T-helper 2 cell treated with Interferon-gamma antibody and Interleukin-4, amounts not matched to agents 5 μg/mL and 100 μg/mL, for 36 hours (primary cell): ENCODE measurements around the gene PRELID2.
"Not testable (repeated sequence)": the region's sequence is repeated elsewhere in the genome, so short reads cannot be mapped to it uniquely, and the experiment has no call there.

Experiments
- DNase-seq: peaks from one replicate; pipeline ENCODE4 v3.0.0; 2021; ENCODE audit warnings: low spot score
- H3K27ac Mint-ChIP-seq: one replicate; pipeline ENCODE4 v1.8.0; 2021; ENCODE audit warnings: mild to moderate bottlenecking, mixed read lengths
- H3K27me3 Mint-ChIP-seq: one replicate; pipeline ENCODE4 v1.8.0; 2021; ENCODE audit warnings: low read depth, mixed read lengths
- H3K36me3 Mint-ChIP-seq: one replicate; pipeline ENCODE4 v1.8.0; 2021; ENCODE audit warnings: low read depth, mixed read lengths
- H3K4me1 Mint-ChIP-seq: one replicate; pipeline ENCODE4 v1.8.0; 2021; ENCODE audit warnings: low read depth, mixed read lengths
- H3K4me3 Mint-ChIP-seq: one replicate; pipeline ENCODE4 v1.8.0; 2022; ENCODE audit warnings: mild to moderate bottlenecking, moderate library complexity, mixed read lengths
- H3K9me3 Mint-ChIP-seq: one replicate; pipeline ENCODE4 v1.8.0; 2021; ENCODE audit warnings: mixed read lengths

Gene PRELID2

GRCh38 chr5:145834917-145835847 lies at the start of gene PRELID2:
PRELID2 (minus strand) TSS chr5:145835342; CDS start chr5:145835251, 91 bp downstream.
- peak; percentile 82 for DNase-seq
- Mint-ChIP-seq H3K27ac (no peak within 1 kb of the TSS), H3K36me3 (no peaks in the 10 kb centered on the region), H3K9me3 (no peaks in the 10 kb centered on the region), H3K27me3 (peaks cover 13% of the 10 kb centered on the region), H3K4me3 (peak within 1 kb of the TSS; percentile 76), H3K4me1 (peaks cover 20% of the 10 kb centered on the region)

GRCh38 chr5:145874765-145875164 lies 39.6 kb upstream of the PRELID2 start:
- Mint-ChIP-seq H3K9me3 (no peaks in the 10 kb centered on the region), H3K27ac (no peak overlapping the region), H3K4me3 (no peak overlapping the region), H3K36me3 (no peaks in the 10 kb centered on the region), H3K4me1 (no peaks in the 10 kb centered on the region), H3K27me3 (peaks cover 5% of the 10 kb centered on the region)
- DNase-seq, result no peak

- no peaks in the 10 kb centered on the region for H3K4me1 Mint-ChIP-seq
- H3K27me3 Mint-ChIP-seq, result peaks cover 8% of the 10 kb centered on the region
- H3K9me3 Mint-ChIP-seq, result no peaks in the 10 kb centered on the region
- DNase-seq, result no peak
- no peak within 1 kb of the TSS for H3K4me3 Mint-ChIP-seq
- no peak within 1 kb of the TSS for H3K27ac Mint-ChIP-seq
- no peaks in the 10 kb centered on the region for H3K36me3 Mint-ChIP-seq
Measured at GRCh38 chr5:145872914-145873313, 37.8 kb upstream of the PRELID2 start, which contains the start of gene GRXCR2. GRXCR2 (minus strand) TSS chr5:145873014; CDS start chr5:145872968, 46 bp downstream.

GRCh38 chr5:145872486-145872885 lies 37.3 kb upstream of the PRELID2 start:
- Mint-ChIP-seq H3K27me3 (peaks cover 8% of the 10 kb centered on the region), H3K9me3 (no peaks in the 10 kb centered on the region), H3K27ac (no peak overlapping the region), H3K4me3 (no peak overlapping the region), H3K36me3 (no peaks in the 10 kb centered on the region), H3K4me1 (no peaks in the 10 kb centered on the region)
- no peak for DNase-seq

- Mint-ChIP-seq H3K27ac (no peak overlapping the region), H3K9me3 (no peaks in the 10 kb centered on the region), H3K4me1 (no peaks in the 10 kb centered on the region), H3K4me3 (no peak overlapping the region), H3K36me3 (no peaks in the 10 kb centered on the region), H3K27me3 (peaks cover 7% of the 10 kb centered on the region)
- no peak for DNase-seq
Measured at GRCh38 chr5:145869753-145870152, 34.6 kb upstream of the PRELID2 start.

GRCh38 chr5:145867806-145868205 lies 32.7 kb upstream of the PRELID2 start:
- H3K9me3 Mint-ChIP-seq, result no peaks in the 10 kb centered on the region
- H3K4me3 Mint-ChIP-seq, result no peak overlapping the region
- H3K27me3 Mint-ChIP-seq, result peaks cover 10% of the 10 kb centered on the region
- no peaks in the 10 kb centered on the region for H3K4me1 Mint-ChIP-seq
- no peak overlapping the region for H3K27ac Mint-ChIP-seq
- no peaks in the 10 kb centered on the region for H3K36me3 Mint-ChIP-seq
- DNase-seq, result no peak

- not testable (repeated sequence) for H3K4me1 Mint-ChIP-seq, DNase-seq, H3K27ac Mint-ChIP-seq, H3K36me3 Mint-ChIP-seq, H3K9me3 Mint-ChIP-seq, H3K4me3 Mint-ChIP-seq
- H3K27me3 Mint-ChIP-seq, result peaks cover 17% of the 10 kb centered on the region
Measured at GRCh38 chr5:145864432-145864831, 29.3 kb upstream of the PRELID2 start.

- no peak for DNase-seq
- no peaks in the 10 kb centered on the region for H3K36me3 Mint-ChIP-seq
- no peak overlapping the region for H3K4me3 Mint-ChIP-seq
- H3K27me3 Mint-ChIP-seq, result peaks cover 14% of the 10 kb centered on the region
- H3K4me1 Mint-ChIP-seq, result no peaks in the 10 kb centered on the region
- no peaks in the 10 kb centered on the region for H3K9me3 Mint-ChIP-seq
- H3K27ac Mint-ChIP-seq, result no peak overlapping the region
Measured at GRCh38 chr5:145863003-145863402, 27.9 kb upstream of the PRELID2 start.

- Mint-ChIP-seq H3K27ac (no peak overlapping the region), H3K27me3 (peaks cover 17% of the 10 kb centered on the region), H3K36me3 (no peaks in the 10 kb centered on the region), H3K4me1 (peaks cover 4% of the 10 kb centered on the region), H3K9me3 (no peaks in the 10 kb centered on the region), H3K4me3 (no peak overlapping the region)
- no peak for DNase-seq
Measured at GRCh38 chr5:145859897-145860296, 24.8 kb upstream of the PRELID2 start.

GRCh38 chr5:145859453-145859852 lies 24.3 kb upstream of the PRELID2 start:
- Mint-ChIP-seq H3K4me3 (no peak overlapping the region), H3K27me3 (peaks cover 17% of the 10 kb centered on the region), H3K4me1 (peaks cover 8% of the 10 kb centered on the region), H3K27ac (no peak overlapping the region), H3K36me3 (no peaks in the 10 kb centered on the region), H3K9me3 (no peaks in the 10 kb centered on the region)
- no peak for DNase-seq

GRCh38 chr5:145858959-145859358 lies 23.8 kb upstream of the PRELID2 start:
- no peak overlapping the region for H3K27ac Mint-ChIP-seq
- H3K27me3 Mint-ChIP-seq, result peaks cover 17% of the 10 kb centered on the region
- H3K36me3 Mint-ChIP-seq, result no peaks in the 10 kb centered on the region
- no peak for DNase-seq
- no peaks in the 10 kb centered on the region for H3K9me3 Mint-ChIP-seq
- peaks cover 8% of the 10 kb centered on the region for H3K4me1 Mint-ChIP-seq
- no peak overlapping the region for H3K4me3 Mint-ChIP-seq

GRCh38 chr5:145856285-145856818 lies 21.2 kb upstream of the PRELID2 start:
- Mint-ChIP-seq H3K27ac (no peak overlapping the region), H3K4me3 (peak overlapping the region; percentile 46)
- peak; percentile 34 for DNase-seq

GRCh38 chr5:145855763-145856267 lies 20.7 kb upstream of the PRELID2 start:
- Mint-ChIP-seq H3K27ac (no peak overlapping the region), H3K4me1 (peaks cover 8% of the 10 kb centered on the region), H3K9me3 (no peaks in the 10 kb centered on the region), H3K4me3 (no peak overlapping the region), H3K27me3 (peaks cover 16% of the 10 kb centered on the region), H3K36me3 (no peaks in the 10 kb centered on the region)
- DNase-seq, result no peak

More at GRCh38 chr5:145856285-145856818, 21.2 kb upstream of the PRELID2 start:
- H3K27me3 Mint-ChIP-seq, result peaks cover 18% of the 10 kb centered on the region
- H3K4me1 Mint-ChIP-seq, result peaks cover 8% of the 10 kb centered on the region
- H3K36me3 Mint-ChIP-seq, result no peaks in the 10 kb centered on the region
- H3K9me3 Mint-ChIP-seq, result no peaks in the 10 kb centered on the region

GRCh38 chr5:145854651-145855258 lies 19.6 kb upstream of the PRELID2 start:
- Mint-ChIP-seq H3K4me1 (peaks cover 8% of the 10 kb centered on the region), H3K36me3 (no peaks in the 10 kb centered on the region), H3K9me3 (no peaks in the 10 kb centered on the region), H3K27me3 (peaks cover 14% of the 10 kb centered on the region), H3K27ac (no peak overlapping the region), H3K4me3 (no peak overlapping the region)
- DNase-seq, result no peak
